Measurements from ENCODE around the gene EIF2B2. TPM values are rescaled to one million over a fixed set of nuclear protein-coding genes. Genes with fewer than 3 reads are reported as not detected.

EIF2B2 gene
- total RNA-seq, 4 donors from 2014 or later = 27.3 to 41.9 (median 35.5) TPM

GRCh38 chr14:74974364-74975058 is 28.2 kb upstream of the EIF2B2 start:
- no peaks in the 10 kb centered on the region for H3K9me3 ChIP-seq
- H3K27me3 ChIP-seq = no peaks in the 10 kb centered on the region
- peak overlapping the region in 1 of 2 donors; percentile 47 for H3K27ac ChIP-seq
- H3K4me3 ChIP-seq = no peak overlapping the region
- H3K4me1 ChIP-seq = peaks cover 0 to 4% of the 10 kb centered on the region in 2 donors
- no peaks in the 10 kb centered on the region for H3K36me3 ChIP-seq
- intact Hi-C loops (cut with DNase I; ENCODE audit: low total_unique reads) = no loop called here
- peak in 1 of 2 donors; percentile 66 for DNase-seq
- no peak for TF ChIP-seq POLR2A (IDR thresholded peaks at IDR 0.05)
- TF ChIP-seq CTCF (IDR thresholded peaks at IDR 0.05) = no peak

DNA sequence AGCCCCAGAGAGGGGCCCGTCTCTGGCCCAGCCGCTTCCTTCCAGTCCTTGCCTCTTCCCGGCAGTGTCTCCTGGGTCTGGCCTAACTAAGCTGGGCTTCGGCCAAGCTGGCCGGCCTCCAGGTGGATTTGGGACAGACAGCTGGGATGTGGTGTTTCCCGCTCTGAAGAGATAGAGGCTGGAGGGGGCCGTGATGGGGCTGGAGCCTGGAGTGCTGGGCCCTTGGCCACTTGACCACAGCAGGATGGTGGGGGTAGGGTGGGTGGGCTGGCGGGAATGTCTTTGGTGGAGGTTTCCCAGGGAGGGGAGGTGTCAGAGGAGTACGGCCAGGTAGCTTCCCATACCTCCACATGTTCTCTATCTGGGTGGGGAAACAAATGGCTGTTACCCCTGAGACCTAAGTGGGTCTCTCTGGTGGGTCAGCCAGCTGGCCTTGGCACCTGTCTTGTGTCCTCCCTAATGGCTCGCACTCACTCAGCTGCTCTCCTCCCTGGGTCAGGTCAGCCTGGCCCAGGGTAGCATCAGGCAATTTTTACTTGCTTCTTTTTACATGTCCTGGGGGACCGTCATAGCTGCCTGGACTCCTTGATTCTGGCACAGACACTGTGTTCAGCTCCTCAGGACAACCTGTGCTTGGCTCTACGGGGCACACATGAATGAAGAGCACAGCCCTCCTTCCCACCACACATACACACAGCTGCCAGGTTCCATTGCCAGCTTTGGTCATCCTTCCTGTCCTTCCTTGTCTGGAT is 27.5 kb upstream of the EIF2B2 start:
- intact Hi-C loops (cut with DNase I; ENCODE audit: low total_unique reads) = no loop called here
- peak; percentile 79 to 92 for DNase-seq
- TF ChIP-seq CTCF (IDR thresholded peaks at IDR 0.05) = no peak
- no peak for TF ChIP-seq POLR2A (IDR thresholded peaks at IDR 0.05)

GRCh38 chr14:74976264-74977113 is 26.2 kb upstream of the EIF2B2 start:
- Histone ChIP-seq H3K4me3 (no peak overlapping the region), H3K36me3 (no peaks in the 10 kb centered on the region), H3K27me3 (no peaks in the 10 kb centered on the region), H3K9me3 (no peaks in the 10 kb centered on the region), H3K27ac (no peak overlapping the region), H3K4me1 (peaks cover 0 to 4% of the 10 kb centered on the region in 2 donors)
- DNase-seq = no peak
- intact Hi-C loops (cut with DNase I; ENCODE audit: low total_unique reads) = no loop called here
- TF ChIP-seq POLR2A (IDR thresholded peaks at IDR 0.05) (no peak), CTCF (IDR thresholded peaks at IDR 0.05) (no peak)

More for the DNA sequence above, 27.5 kb upstream of the EIF2B2 start:
- Histone ChIP-seq H3K4me1 (peaks cover 0 to 4% of the 10 kb centered on the region in 2 donors), H3K9me3 (no peaks in the 10 kb centered on the region), H3K27me3 (no peaks in the 10 kb centered on the region), H3K4me3 (no peak overlapping the region), H3K27ac (peak overlapping the region in 1 of 2 donors; percentile 47), H3K36me3 (no peaks in the 10 kb centered on the region)

DNA sequence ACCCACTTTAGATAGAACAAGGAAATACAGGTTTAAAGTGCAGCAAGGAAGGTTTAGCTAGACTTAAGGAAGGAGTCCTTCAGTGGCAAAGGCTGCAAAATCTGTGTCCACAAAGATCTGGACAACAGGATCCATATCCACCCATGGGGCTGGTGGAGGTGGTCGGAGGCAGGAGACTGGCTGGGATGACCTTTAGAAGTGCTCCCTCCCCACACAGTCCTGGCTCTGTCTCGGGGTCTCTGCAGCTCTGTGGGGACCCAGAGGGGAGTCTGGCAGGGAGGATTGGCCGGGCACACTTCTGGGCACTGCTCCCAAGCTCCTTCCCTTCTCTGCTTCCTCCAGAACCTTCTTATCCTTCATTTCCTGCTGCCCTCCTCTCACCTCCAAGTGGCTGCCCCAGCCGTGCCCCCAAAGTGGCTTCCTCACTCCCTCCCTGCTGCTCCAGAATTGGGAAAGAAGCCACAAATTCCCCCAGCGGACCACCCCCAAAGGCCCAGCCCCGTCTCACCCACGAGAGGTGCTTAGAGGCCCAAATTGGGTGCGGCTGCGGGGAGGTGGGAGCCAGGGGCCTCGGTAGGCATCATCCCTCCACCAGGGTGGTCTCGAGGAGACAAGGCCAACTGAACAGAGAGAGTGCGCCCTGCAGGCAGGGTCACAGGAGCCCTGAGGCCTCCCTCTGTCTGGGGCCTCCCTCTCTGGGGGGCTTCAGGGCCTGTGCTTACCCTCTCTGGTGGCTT is 25.4 kb upstream of the EIF2B2 start:
- TF ChIP-seq POLR2A (IDR thresholded peaks at IDR 0.05) = no peak
- no peak for TF ChIP-seq CTCF (IDR thresholded peaks at IDR 0.05)
- Histone ChIP-seq H3K27me3 (no peaks in the 10 kb centered on the region), H3K27ac (no peak overlapping the region), H3K4me3 (no peak overlapping the region), H3K36me3 (no peaks in the 10 kb centered on the region), H3K4me1 (peaks cover 0 to 4% of the 10 kb centered on the region in 2 donors), H3K9me3 (no peaks in the 10 kb centered on the region)
- intact Hi-C loops (cut with DNase I; ENCODE audit: low total_unique reads) = no loop called here
- DNase-seq = no peak

Measured in uterus (tissue), 4 donors.